HG03442 (cell line): Measurements from ENCODE around the gene UGT1A10.
"Not testable (repeated sequence)": the region's sequence is repeated elsewhere in the genome, so short reads cannot be mapped to it uniquely, and the experiment has no call there.

Experiments
- ATAC-seq: cut with Tn5 transposase; IDR thresholded peaks from one replicate; pipeline ENCODE4 v1.9.1; 2021; ENCODE audit warnings: mild to moderate bottlenecking, moderate library complexity; ENCODE audit not compliant: unreplicated experiment

The UGT1A10 gene

DNA sequence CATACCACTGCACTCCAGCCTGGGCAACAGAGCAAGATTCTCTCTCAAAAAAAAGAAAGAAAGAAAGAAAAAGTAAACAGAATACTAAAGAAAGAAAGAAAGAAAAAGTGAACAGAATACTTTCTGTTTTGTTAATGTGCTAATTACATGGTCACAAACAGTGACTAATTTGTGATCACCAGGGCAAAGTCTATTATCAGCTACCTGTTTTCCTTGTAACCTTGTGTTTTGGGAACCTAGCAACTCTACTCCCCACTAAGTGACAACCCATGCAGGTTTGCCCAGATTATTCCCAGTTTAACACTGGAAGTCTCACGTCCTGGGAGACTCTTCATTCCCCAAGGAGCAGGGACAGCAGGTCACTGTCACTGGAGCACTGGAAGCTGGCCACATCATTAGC lies 18.8 kb downstream of the UGT1A10 start:
- ATAC-seq = no peak

GRCh38 chr2:233655943-233656342 lies 19.7 kb downstream of the UGT1A10 start:
- not testable (repeated sequence) for ATAC-seq

DNA sequence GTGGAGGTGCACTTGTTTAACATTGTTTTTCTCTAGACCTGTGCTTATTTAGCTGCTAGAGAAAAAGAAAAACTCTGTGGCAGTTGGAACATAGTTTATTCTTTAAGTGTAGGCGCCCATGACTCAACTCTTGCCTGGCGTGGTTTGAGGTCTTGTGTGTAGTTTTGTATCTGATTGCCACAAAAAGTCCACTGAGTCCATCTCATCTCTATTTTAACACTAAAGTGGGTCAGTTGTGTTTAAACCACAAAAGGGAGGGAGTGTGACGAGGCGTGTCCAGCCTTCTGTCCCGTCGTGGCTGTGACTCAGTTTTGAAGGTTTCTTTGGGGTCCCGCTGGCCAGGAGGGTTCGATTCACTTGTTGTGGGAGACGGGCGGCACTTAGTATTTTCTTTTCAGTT lies 20.2 kb downstream of the UGT1A10 start:
- no peak for ATAC-seq

DNA sequence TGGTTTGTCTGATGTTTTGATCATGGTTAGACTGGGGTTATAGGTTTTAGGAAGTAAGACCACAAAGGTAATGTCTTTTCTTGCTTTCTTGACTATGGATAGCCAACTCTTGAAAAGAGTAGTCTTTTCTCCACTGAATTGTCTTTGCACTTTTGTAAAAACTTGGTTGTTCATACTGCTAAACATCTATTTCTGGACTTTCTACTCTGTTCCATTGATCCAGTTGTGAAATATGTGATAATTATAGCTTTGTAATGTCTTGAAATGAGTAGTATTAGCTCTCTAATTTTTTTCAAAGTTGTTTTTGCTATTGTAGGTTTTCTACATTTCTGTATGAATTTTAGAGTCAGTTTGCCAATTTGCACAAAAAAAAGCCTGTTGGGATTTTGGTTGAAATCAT lies 22.4 kb downstream of the UGT1A10 start:
- ATAC-seq = no peak

DNA sequence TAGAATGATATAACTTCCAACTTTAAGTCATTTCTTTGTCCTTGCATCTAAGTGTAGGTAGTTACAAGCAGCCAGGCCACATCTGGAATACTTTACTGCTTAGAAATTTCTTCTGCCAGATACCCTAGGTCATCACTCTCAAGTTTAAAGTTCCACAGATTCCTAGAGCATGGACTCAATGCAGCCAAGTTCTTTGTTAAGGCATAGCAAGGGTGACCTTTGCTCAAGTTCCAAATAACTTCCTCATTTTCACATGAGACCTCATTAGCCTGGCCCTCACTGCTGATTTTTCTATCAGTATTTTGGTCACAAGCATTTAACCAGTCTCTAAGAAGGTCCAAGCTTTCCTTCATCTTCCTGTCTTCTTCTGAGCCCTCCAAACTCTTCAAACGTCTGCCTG lies 27.7 kb downstream of the UGT1A10 start:
- no peak for ATAC-seq

- no peak for ATAC-seq
These were observed 32.5 kb downstream of the UGT1A10 start for GRCh38 chr2:233668605-233669260.

DNA sequence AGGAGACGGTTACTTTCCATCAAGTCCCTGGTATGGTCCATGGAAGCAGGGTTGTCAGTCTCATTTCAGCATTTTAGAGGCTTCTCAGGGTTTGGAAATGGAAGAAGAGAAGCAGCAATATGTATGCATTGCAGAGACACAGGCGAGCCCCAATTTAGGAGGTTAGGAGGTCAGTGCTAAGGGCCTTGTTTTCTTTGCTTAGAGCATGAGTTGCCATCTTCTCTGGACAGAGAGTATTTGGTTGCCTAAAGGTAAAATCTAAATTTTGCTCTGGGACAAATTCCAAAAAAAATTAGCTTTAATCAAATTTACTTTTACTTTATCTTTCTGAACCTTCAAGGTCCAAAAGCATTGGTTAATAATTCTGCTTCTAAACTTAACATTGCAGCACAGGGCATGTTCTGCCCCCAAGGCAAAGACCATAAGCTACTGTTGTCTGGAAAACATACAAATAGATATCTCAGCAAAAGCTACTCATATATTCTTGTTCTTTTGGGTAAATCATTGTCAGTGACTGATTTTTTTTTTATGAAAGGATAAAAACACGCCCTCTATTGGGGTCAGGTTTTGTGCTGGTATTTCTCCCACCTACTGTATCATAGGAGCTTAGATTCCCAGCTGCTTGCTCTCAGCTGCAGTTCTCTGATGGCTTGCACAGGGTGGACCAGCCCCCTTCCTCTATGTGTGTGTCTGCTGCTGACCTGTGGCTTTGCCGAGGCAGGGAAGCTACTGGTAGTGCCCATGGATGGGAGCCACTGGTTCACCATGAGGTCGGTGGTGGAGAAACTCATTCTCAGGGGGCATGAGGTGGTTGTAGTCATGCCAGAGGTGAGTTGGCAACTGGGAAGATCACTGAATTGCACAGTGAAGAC lies 35.3 kb downstream of the UGT1A10 start, which contains the start of gene UGT1A9:
Gene UGT1A9, plus strand, starts transcription at position 609 of the 872 bp plus-strand sequence. Its CDS starts 37 bp downstream, at position 646.
- no peak for ATAC-seq

DNA sequence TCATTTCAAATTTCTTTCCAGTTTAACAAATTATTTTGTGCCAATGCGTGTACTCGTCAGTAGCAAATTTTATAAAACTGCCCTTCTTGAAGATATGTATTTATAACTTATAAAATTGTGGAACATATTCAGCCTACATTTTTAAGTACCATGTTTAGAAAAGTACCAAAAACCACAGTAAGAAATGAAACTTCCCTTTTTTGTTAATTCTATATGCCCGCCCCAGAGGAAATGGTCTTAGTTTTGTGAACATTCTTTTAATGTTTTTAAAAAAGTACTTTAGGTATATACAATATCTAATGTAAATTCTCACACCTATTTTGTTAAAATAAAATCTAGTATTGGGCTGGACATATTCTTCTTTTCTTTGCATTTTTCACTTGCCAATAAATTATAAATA lies 36.6 kb downstream of the UGT1A10 start:
- no peak for ATAC-seq

GRCh38 chr2:233673896-233674295 lies 37.6 kb downstream of the UGT1A10 start:
- no peak for ATAC-seq

DNA sequence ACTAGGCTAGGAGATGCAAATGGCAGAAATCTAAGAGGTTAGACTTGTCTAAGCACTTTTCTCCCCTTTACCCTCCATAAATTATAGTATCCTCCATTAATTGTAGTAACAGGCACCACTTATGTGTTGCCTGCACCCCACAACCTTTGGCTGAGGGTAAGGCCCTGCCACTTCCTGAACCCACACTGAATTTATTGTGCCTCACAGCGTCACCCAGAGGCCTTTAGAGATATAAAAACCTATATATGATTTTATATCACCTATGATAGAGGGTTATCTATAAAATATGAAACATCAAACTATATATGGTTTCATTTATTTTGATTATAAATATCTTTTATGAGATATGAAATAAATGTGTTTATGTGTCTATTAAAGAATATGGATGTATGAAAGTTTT lies 38.1 kb downstream of the UGT1A10 start:
- ATAC-seq = no peak

DNA sequence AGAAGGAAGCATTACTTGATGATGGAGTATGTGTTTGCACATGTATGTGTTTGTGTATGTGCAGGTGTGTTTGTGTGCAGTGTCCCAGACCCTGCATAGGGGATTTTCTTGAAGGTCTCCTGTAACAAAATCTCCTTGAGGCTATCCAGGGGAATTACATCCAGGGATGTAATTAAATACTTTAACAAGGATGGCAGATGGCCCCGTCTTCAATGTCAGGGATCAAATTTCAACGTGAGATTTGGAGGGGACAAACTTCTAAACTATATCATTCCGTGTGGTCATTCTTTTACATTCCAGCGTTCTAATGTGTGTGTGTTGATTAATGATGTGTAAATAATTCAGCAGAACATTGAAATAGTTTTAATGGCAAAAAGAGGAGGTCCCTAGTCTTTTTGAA lies 38.7 kb downstream of the UGT1A10 start:
- ATAC-seq = no peak

DNA sequence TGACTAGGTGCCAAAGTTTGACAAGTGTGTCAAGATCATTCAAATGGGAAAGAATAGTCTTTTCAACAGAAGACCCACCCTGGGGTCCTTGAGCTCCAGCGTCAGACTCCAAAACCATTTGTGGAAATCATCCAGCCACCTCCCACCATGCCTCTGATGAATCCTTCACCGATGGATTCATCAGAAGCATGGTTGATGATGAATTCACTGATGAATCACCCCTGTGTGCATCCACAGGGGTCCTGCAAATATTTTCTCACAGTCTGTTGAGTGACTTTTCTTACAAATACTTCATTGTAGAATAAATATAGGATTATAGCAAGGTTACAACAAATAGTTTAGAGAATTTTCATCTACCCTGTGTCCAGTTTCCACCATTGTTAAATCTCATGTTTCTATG lies 39.8 kb downstream of the UGT1A10 start:
- ATAC-seq = no peak

- ATAC-seq = no peak
These were observed 42.9 kb downstream of the UGT1A10 start for GRCh38 chr2:233679196-233679595.

- no peak for ATAC-seq
These were observed 44.3 kb downstream of the UGT1A10 start for GRCh38 chr2:233680361-233681045.

DNA sequence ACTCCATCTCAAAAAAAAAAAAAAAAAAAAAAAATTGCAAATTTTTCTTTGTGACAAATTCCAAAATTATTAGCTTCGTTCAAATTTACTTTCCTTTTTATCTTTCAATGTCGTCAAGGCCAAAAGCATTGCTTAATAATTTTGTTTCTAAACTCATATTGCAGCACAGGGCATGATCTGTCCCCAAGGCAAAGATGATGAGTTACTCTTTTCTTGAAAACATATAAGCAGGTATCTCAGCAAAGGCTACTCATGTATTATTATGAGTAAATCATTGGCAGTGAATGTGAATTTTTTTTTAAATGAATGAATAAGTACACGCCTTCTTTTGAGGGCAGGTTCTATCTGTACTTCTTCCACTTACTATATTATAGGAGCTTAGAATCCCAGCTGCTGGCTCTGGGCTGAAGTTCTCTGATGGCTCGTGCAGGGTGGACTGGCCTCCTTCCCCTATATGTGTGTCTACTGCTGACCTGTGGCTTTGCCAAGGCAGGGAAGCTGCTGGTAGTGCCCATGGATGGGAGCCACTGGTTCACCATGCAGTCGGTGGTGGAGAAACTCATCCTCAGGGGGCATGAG lies 45.4 kb downstream of the UGT1A10 start, which contains the start of gene UGT1A7:
Gene UGT1A7, plus strand, starts transcription at position 381 of the 579 bp plus-strand sequence. Its CDS starts 37 bp downstream, at position 418.
- no peak for ATAC-seq

GRCh38 chr2:233684640-233685039 lies 48.4 kb downstream of the UGT1A10 start:
- ATAC-seq = no peak

- ATAC-seq = no peak
These were observed 50.7 kb downstream of the UGT1A10 start for GRCh38 chr2:233686928-233687327.

DNA sequence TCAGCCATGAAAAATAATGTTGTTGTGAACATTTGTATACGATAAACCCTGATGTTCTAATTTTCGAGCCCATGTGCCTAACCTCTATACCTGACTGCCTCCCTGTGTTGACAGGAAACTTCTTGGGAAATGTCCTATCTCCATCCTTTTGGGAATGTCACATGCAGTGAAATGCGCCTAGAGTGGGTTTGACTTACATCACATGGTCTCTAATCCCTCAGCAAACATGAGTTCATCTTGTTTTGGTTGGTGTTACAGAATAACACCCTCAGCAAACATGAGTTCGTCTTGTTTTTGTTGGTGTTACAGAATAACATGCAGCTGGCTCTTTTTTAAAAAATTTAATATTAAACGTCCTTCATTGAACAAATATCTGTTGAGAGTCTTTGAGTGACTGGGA lies 52.1 kb downstream of the UGT1A10 start:
- ATAC-seq = no peak

DNA sequence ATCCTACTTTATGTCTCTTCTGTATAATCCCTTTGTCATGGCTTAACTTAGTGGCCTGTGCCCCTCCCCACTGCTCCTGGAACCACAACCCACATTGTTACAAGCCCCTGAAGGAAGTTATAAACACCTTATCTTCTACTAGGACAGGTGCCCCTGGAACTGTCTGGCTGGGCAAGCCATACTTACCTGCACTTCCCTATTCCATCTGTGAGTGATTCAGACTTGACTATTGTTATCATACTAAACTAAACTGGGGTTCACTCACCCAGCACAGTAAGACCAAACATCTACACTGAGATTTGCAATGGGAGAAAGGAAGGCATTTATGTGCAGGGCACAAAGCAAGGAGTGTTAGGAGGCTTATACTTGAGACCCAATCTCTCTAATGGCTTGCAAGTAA lies 52.8 kb downstream of the UGT1A10 start:
- no peak for ATAC-seq

- no peak for ATAC-seq
These were observed 53.3 kb downstream of the UGT1A10 start for GRCh38 chr2:233689501-233689900.

GRCh38 chr2:233690444-233690843 lies 54.2 kb downstream of the UGT1A10 start:
- no peak for ATAC-seq
